Muscle layer of colon (tissue), 2 donors: Measurements from ENCODE around the gene DGKE.

Experiments used
- H3K27ac ChIP-seq: one replicate; pipeline ENCODE4 v1.7.0; 2013; ENCODE audit warnings: low read depth, mild to moderate bottlenecking, low read length, moderate library complexity
- H3K27me3 ChIP-seq, 2 donors: one replicate each; pipeline ENCODE4 v1.7.0; 2013; ENCODE audit warnings: low read length in 2 of 2, mild to moderate bottlenecking in 2 of 2; ENCODE audit not compliant: insufficient read depth in 2 of 2, control insufficient read depth in 1 of 2
- H3K36me3 ChIP-seq: one replicate; pipeline ENCODE4 v1.7.0; 2013; ENCODE audit warnings: mild to moderate bottlenecking, low read length; ENCODE audit not compliant: insufficient read depth
- H3K4me1 ChIP-seq: one replicate; pipeline ENCODE4 v1.7.0; 2013; ENCODE audit warnings: mild to moderate bottlenecking, low read length; ENCODE audit not compliant: insufficient read depth
- H3K4me3 ChIP-seq, 2 donors: one replicate each; pipeline ENCODE4 v1.7.0; 2013; ENCODE audit warnings: low read length in 2 of 2, low read depth in 1 of 2, mild to moderate bottlenecking in 1 of 2, moderate library complexity in 1 of 2
- H3K9ac ChIP-seq: one replicate; pipeline ENCODE4 v1.7.0; 2013; ENCODE audit warnings: low read length
- H3K9me3 ChIP-seq: one replicate; pipeline ENCODE4 v1.7.0; 2013; ENCODE audit warnings: mild to moderate bottlenecking, low read length
- donor health status: abdominal sarcoma.
- donor health status: Adenocarcinoma of cecum.

The DGKE gene

GRCh38 chr17:56817066-56817465, 16.9 kb upstream of the DGKE start:
- Histone ChIP-seq H3K4me1 (no peaks in the 10 kb centered on the region), H3K36me3 (no peaks in the 10 kb centered on the region), H3K4me3 (no peak overlapping the region), H3K9me3 (no peaks in the 10 kb centered on the region), H3K27me3 (no peaks in the 10 kb centered on the region), H3K27ac (no peak overlapping the region), H3K9ac (no peak overlapping the region)

- Histone ChIP-seq H3K4me3 (no peak overlapping the region), H3K9ac (no peak overlapping the region), H3K27me3 (no peaks in the 10 kb centered on the region), H3K27ac (no peak overlapping the region), H3K4me1 (no peaks in the 10 kb centered on the region), H3K36me3 (no peaks in the 10 kb centered on the region), H3K9me3 (no peaks in the 10 kb centered on the region)
These were observed 14.9 kb upstream of the DGKE start for GRCh38 chr17:56819030-56819429.

GRCh38 chr17:56819431-56820145, 14.4 kb upstream of the DGKE start:
- Histone ChIP-seq H3K9me3 (no peaks in the 10 kb centered on the region), H3K4me3 (no peak overlapping the region), H3K27me3 (no peaks in the 10 kb centered on the region), H3K27ac (no peak overlapping the region), H3K4me1 (no peaks in the 10 kb centered on the region), H3K9ac (no peak overlapping the region), H3K36me3 (no peaks in the 10 kb centered on the region)

DNA sequence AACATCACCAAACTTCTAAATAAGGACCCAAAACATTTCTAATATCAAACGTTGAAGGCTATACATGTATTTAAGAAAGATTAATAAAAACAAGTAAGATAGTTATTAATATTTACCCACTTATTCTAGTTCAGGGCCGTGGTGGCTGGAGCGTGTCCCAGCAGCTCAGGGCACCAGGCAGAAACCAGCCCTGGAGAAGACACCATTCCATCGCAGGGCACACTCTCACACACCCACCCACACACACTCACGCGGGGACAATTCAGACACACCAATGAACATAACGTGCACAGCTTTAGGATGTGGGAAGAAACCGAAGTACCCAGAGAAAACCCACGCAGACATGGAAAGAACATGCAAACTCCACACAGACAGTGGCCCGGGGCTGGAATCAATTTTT, 13.7 kb upstream of the DGKE start:
- H3K27ac ChIP-seq: no peak overlapping the region
- H3K36me3 ChIP-seq: no peaks in the 10 kb centered on the region
- H3K9ac ChIP-seq: no peak overlapping the region
- H3K4me1 ChIP-seq: no peaks in the 10 kb centered on the region
- H3K27me3 ChIP-seq: no peaks in the 10 kb centered on the region
- H3K4me3 ChIP-seq: no peak overlapping the region
- H3K9me3 ChIP-seq: no peaks in the 10 kb centered on the region

DNA sequence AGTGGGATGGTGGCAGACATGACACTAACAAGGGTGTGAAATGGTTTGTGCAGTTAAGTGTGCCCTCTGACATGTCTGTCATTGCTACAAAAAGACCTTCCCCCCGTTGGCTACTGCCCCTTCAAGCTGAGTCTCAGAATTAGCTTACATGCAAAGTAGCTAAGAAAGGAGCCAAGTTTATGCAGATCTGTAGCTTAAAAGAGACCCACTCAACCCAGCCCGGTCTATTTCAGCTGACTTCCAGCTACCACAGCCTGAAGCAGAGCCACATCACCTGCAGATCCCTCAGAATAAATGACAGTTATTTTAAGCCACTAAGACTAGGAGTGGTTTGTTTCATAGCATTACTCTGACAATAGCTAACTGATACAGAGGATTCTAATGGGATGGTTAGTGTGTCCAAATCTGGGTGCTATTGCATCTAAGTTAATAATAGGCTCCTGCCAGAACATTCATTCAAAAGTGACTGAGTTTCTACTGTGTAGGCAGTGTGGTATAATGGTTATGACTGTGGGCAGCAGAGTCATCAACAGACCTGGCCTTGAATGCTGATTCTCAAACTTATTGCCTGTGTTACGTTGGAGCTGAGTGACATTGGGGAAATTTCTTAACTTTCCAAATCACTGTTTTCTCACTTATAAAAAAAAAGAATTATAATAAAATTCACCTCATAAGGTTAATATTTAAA, 12.0 kb upstream of the DGKE start:
- no peak overlapping the region for H3K4me3 ChIP-seq
- no peaks in the 10 kb centered on the region for H3K27me3 ChIP-seq
- H3K9me3 ChIP-seq: no peaks in the 10 kb centered on the region
- no peaks in the 10 kb centered on the region for H3K36me3 ChIP-seq
- no peaks in the 10 kb centered on the region for H3K4me1 ChIP-seq
- no peak overlapping the region for H3K27ac ChIP-seq
- H3K9ac ChIP-seq: no peak overlapping the region

GRCh38 chr17:56822725-56823124, 11.2 kb upstream of the DGKE start:
- Histone ChIP-seq H3K27ac (no peak overlapping the region), H3K36me3 (no peaks in the 10 kb centered on the region)

GRCh38 chr17:56823848-56824247, 10.1 kb upstream of the DGKE start:
- Histone ChIP-seq H3K4me3 (no peak overlapping the region), H3K27me3 (no peaks in the 10 kb centered on the region), H3K36me3 (no peaks in the 10 kb centered on the region), H3K9me3 (no peaks in the 10 kb centered on the region), H3K4me1 (no peaks in the 10 kb centered on the region), H3K27ac (no peak overlapping the region), H3K9ac (no peak overlapping the region)

More at GRCh38 chr17:56822725-56823124, 11.2 kb upstream of the DGKE start:
- H3K4me3 ChIP-seq: no peak overlapping the region
- H3K4me1 ChIP-seq: no peaks in the 10 kb centered on the region
- H3K9me3 ChIP-seq: no peaks in the 10 kb centered on the region
- no peak overlapping the region for H3K9ac ChIP-seq
- H3K27me3 ChIP-seq: no peaks in the 10 kb centered on the region

DNA sequence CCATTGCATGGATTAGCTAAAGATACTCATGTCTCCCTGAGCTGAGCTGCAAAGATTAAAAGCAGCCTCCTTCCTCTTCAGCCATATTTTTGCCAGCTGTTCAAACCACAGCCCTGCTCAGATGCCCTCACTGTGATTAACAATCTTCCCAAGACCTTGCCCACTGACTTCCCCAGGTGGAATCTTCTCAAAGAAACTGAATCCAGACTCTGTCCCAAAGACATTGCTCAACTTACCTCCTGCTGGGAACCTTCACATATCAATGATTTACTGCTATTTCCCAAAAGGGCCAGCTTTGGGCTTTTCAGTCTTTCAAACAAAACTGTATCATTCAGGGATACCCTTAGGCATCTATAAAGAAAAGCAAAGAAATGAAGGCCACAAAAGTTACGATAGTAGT, 9.4 kb upstream of the DGKE start:
- Histone ChIP-seq H3K9ac (no peak overlapping the region), H3K27ac (no peak overlapping the region), H3K36me3 (no peaks in the 10 kb centered on the region), H3K4me3 (no peak overlapping the region), H3K9me3 (no peaks in the 10 kb centered on the region), H3K27me3 (no peaks in the 10 kb centered on the region), H3K4me1 (no peaks in the 10 kb centered on the region)

DNA sequence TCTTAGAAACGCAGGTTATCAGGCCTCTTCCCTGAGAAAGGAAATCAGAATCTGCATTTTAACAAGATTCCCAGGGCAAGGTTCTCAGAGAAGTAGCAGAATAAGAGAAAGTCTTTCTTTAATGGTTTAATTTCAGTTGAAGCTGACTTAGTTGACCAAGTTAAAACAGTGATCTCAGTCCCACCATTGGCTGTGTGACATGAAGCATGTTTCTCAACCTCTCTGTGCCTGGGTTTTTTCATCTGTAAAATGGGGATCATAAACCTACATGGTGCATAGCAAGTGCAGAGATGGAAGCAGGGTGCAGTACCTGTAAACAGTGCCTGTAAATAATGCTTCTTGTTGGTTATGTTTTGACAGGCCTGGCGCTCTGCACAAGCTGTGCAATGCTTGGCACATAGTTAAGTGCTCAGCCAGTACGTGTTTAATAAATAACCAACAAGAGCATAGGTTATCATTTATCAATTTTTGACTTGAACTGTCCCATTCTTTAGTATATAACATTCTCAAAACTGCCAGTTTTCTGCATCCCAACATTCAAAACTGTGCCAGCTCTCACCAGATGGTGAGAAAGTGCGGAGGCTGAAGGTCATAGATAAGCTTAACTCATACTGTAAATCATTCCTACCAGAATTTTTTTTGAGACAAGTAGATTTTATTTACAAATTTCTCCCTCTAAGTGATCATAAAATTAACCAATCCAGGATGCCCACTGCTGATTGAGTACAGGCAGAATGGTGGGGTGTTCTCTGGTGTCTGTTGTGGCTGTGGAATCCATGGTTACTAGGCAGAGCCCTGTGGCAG, 7.1 kb upstream of the DGKE start:
- no peak overlapping the region for H3K4me3 ChIP-seq
- H3K36me3 ChIP-seq: no peaks in the 10 kb centered on the region
- no peak overlapping the region for H3K9ac ChIP-seq
- no peaks in the 10 kb centered on the region for H3K27me3 ChIP-seq
- H3K4me1 ChIP-seq: no peaks in the 10 kb centered on the region
- H3K9me3 ChIP-seq: no peaks in the 10 kb centered on the region
- H3K27ac ChIP-seq: no peak overlapping the region

DNA sequence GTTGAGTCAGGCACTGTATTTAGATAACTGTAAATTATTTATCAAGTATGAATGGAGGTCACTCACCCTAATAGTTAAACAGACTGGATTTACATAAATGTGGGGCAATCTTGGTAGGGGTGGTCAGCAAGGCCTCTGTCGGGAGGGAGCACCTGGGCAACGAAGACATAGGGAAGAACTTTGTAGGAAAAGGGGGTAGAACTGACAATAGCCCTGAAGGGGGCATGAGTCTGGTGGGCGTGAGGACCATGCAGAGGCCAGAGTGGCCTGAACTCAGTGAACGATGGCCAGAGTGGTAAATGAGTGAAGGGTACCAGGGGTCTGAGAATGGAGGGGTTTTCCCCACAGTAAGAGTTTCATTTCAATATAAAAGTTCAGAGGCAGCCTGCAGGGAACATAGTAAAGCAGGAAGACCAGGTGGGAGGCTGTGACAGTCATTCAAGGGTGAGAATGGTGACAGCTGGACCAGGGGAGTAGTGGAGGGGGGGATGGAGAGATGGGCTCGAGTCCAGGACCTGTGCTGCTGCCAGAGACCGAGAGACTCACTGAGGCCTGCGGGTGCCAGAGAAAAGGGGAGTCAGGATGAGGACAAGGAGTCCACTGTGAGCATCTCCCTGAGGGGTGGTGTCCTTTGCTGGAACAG, 3.1 kb upstream of the DGKE start:
- Histone ChIP-seq H3K27me3 (no peaks in the 10 kb centered on the region), H3K36me3 (no peaks in the 10 kb centered on the region), H3K4me3 (no peak overlapping the region), H3K9me3 (no peaks in the 10 kb centered on the region), H3K4me1 (peaks cover 20% of the 10 kb centered on the region), H3K27ac (no peak overlapping the region), H3K9ac (no peak overlapping the region)

GRCh38 chr17:56831369-56832095, 2.4 kb upstream of the DGKE start:
- Histone ChIP-seq H3K9me3 (no peaks in the 10 kb centered on the region), H3K9ac (no peak overlapping the region), H3K27ac (no peak overlapping the region)

More at GRCh38 chr17:56831369-56832095, 2.4 kb upstream of the DGKE start:
- Histone ChIP-seq H3K4me1 (peaks cover 26% of the 10 kb centered on the region), H3K4me3 (no peak overlapping the region), H3K36me3 (no peaks in the 10 kb centered on the region), H3K27me3 (no peaks in the 10 kb centered on the region)
